ENCODE data around the gene ANKRD27.

- TF ChIP-seq CTCF (IDR thresholded peaks at IDR 0.05) (no peak), POLR2A (IDR thresholded peaks at IDR 0.05) (no peak)
Measured at GRCh38 chr19:32646556-32646955, 28.4 kb downstream of the ANKRD27 start.
